ENCODE data around the gene RGS3.

DNA sequence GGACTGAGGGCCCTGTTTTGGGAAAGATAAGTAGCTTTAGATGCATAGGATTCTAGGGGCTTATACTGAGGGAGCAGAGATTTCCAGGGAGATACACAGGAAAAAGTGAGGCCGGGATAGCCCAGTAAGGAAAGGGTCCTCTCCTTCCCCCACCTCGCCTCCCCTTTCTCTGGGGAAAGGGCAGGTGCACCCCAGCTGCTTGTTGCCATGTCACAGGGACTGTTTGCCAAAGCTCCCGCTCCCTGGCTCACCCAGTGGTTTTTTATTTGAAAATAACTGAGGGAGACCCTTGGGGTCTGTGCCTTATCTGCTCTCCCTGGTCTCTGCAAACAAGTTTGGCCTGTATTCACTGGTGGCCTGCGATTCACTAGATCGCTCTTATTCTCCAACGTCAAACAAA, 51.2 kb downstream of the RGS3 start:
- no peak for TF ChIP-seq POLR2A (IDR thresholded peaks at IDR 0.05; ENCODE audit: low read length)
- TF ChIP-seq GATA1 (IDR thresholded peaks at IDR 0.05; ENCODE audit: low read depth, low read length) = no peak

All from erythroblast (primary cell).